ENCODE results near the gene ADORA1. TPM values are rescaled to one million over a fixed set of nuclear protein-coding genes. Genes with fewer than 3 reads are reported as not detected.

Gene ADORA1
- total RNA-seq, 3 donors from 2014 or later = 0.53 to 1.3 (median 0.78) TPM

- Histone ChIP-seq H3K9me3 (no peaks in the 10 kb centered on the region), H3K4me1 (ENCODE audit: low read depth) (no peaks in the 10 kb centered on the region), H3K36me3 (ENCODE audit: low read depth) (no peaks in the 10 kb centered on the region), H3K4me3 (no peak overlapping the region)
- intact Hi-C loops (cut with DNase I, micrococcal nuclease) = no loop called here
- no peak for TF ChIP-seq CTCF (IDR thresholded peaks at IDR 0.05)
- peak; percentile 28 for ATAC-seq
- DNase-seq = no peak
Observed at GRCh38 chr1:203143641-203144040, 16.1 kb downstream of the ADORA1 start.

GRCh38 chr1:203144661-203145060 lies 17.1 kb downstream of the ADORA1 start:
- no peak for ATAC-seq
- TF ChIP-seq CTCF (IDR thresholded peaks at IDR 0.05) = no peak

GRCh38 chr1:203145321-203146041 lies 18.0 kb downstream of the ADORA1 start:
- no peak for ATAC-seq
- intact Hi-C loops (cut with DNase I, micrococcal nuclease) = no loop called here

More at GRCh38 chr1:203144661-203145060, 17.1 kb downstream of the ADORA1 start:
- intact Hi-C loops (cut with DNase I, micrococcal nuclease) = no loop called here
- Histone ChIP-seq H3K4me1 (ENCODE audit: low read depth) (no peaks in the 10 kb centered on the region), H3K4me3 (no peak overlapping the region), H3K9me3 (no peaks in the 10 kb centered on the region), H3K36me3 (ENCODE audit: low read depth) (no peaks in the 10 kb centered on the region)
- DNase-seq = no peak

GRCh38 chr1:203146042-203146369 lies 18.5 kb downstream of the ADORA1 start:
- no peaks in the 10 kb centered on the region for H3K36me3 ChIP-seq (ENCODE audit: low read depth)
- no peaks in the 10 kb centered on the region for H3K9me3 ChIP-seq
- no peak for TF ChIP-seq CTCF (IDR thresholded peaks at IDR 0.05)
- no peaks in the 10 kb centered on the region for H3K4me1 ChIP-seq (ENCODE audit: low read depth)
- intact Hi-C loops (cut with DNase I, micrococcal nuclease) = no loop called here
- ATAC-seq = no peak
- H3K4me3 ChIP-seq = no peak overlapping the region
- no peak for DNase-seq

More at GRCh38 chr1:203145321-203146041, 18.0 kb downstream of the ADORA1 start:
- Histone ChIP-seq H3K4me3 (no peak overlapping the region), H3K4me1 (ENCODE audit: low read depth) (no peaks in the 10 kb centered on the region), H3K36me3 (ENCODE audit: low read depth) (no peaks in the 10 kb centered on the region), H3K9me3 (no peaks in the 10 kb centered on the region)
- no peak for TF ChIP-seq CTCF (IDR thresholded peaks at IDR 0.05)
- no peak for DNase-seq

- ATAC-seq (no peak), DNase-seq (no peak)
- H3K4me3 ChIP-seq = no peak overlapping the region
- no peaks in the 10 kb centered on the region for H3K4me1 ChIP-seq (ENCODE audit: low read depth)
- no peaks in the 10 kb centered on the region for H3K36me3 ChIP-seq (ENCODE audit: low read depth)
- H3K9me3 ChIP-seq = no peaks in the 10 kb centered on the region
- intact Hi-C loops (cut with DNase I, micrococcal nuclease) = no loop called here
- TF ChIP-seq CTCF (IDR thresholded peaks at IDR 0.05) = no peak
Observed at GRCh38 chr1:203146537-203146936, 19.0 kb downstream of the ADORA1 start.
